OCI-LY1 (cell line): ENCODE results near the gene EXD3.

Experiments
- H2AFZ ChIP-seq: fragments of 200-600 bp; sonication (generic), shearing (Covaris generic); 2 replicates; pipeline ENCODE4 v1.6.0; 2014; ENCODE audit warnings: antibody characterized with exemption, mild to moderate bottlenecking, low read length
- H3F3A ChIP-seq: fragments of 200-600 bp; sonication (generic), shearing (Covaris generic); 2 replicates; pipeline ENCODE4 v1.6.0; 2014; ENCODE audit warnings: mild to moderate bottlenecking, antibody characterized with exemption, low read length, moderate library complexity; ENCODE audit not compliant: insufficient read depth
- H3K27ac ChIP-seq: fragments of 200-600 bp; sonication (generic); 2 replicates; pipeline ENCODE4 v1.5.1; 2014; ENCODE audit warnings: low read length, mixed run types, mild to moderate bottlenecking, low read depth; ENCODE audit not compliant: poor library complexity, severe bottlenecking
- H3K27me3 ChIP-seq: fragments of 200-600 bp; sonication (generic); 2 replicates; pipeline ENCODE4 v1.6.0; 2014; ENCODE audit warnings: antibody characterized with exemption, mild to moderate bottlenecking, low read length, moderate library complexity; ENCODE audit not compliant: insufficient read depth
- H3K36me3 ChIP-seq: fragments of 200-600 bp; sonication (generic); 2 replicates; pipeline ENCODE4 v1.6.1; 2014; ENCODE audit warnings: mild to moderate bottlenecking, antibody characterized with exemption, low read length, moderate library complexity, mixed read lengths; ENCODE audit not compliant: insufficient read depth
- H3K4me1 ChIP-seq: fragments of 200-600 bp; sonication (generic); 2 replicates; pipeline ENCODE4 v1.5.1; 2014; ENCODE audit warnings: mild to moderate bottlenecking, low read length, moderate library complexity; ENCODE audit not compliant: insufficient read depth, severe bottlenecking
- H3K4me2 ChIP-seq: fragments of 200-600 bp; sonication (generic), shearing (Covaris generic); 2 replicates; pipeline ENCODE4 v1.6.1; 2014; ENCODE audit warnings: low read length
- H3K4me3 ChIP-seq: fragments of 200-600 bp; sonication (generic); 2 replicates; pipeline ENCODE4 v1.5.1; 2014; ENCODE audit warnings: low read length, low read depth, mild to moderate bottlenecking, mixed read lengths; ENCODE audit not compliant: poor library complexity, severe bottlenecking
- H3K79me2 ChIP-seq: fragments of 200-600 bp; shearing (Covaris generic); 2 replicates; pipeline ENCODE4 v1.6.1; 2016; ENCODE audit warnings: mixed run types, low read length, mixed read lengths; ENCODE audit not compliant: insufficient read depth
- H3K9ac ChIP-seq: fragments of 200-600 bp; sonication (generic), shearing (Covaris generic); 2 replicates; pipeline ENCODE4 v1.6.1; 2014; ENCODE audit warnings: mild to moderate bottlenecking, low read length, mixed read lengths
- H3K9me2 ChIP-seq: fragments of 200-600 bp; sonication (generic), shearing (Covaris generic); 2 replicates; pipeline ENCODE4 v1.6.1; 2014; ENCODE audit warnings: low read depth, mild to moderate bottlenecking, low read length, mixed read lengths
- H3K9me3 ChIP-seq: fragments of 200-600 bp; shearing (Covaris generic); 2 replicates; pipeline ENCODE4 v1.6.1; 2014; ENCODE audit warnings: low read length, mixed read lengths
- H4K20me1 ChIP-seq: fragments of 200-600 bp; sonication (generic), shearing (Covaris generic); 2 replicates; pipeline ENCODE4 v1.6.0; 2016; ENCODE audit warnings: mild to moderate bottlenecking, low read length; ENCODE audit not compliant: insufficient read depth
- CTCF ChIP-seq: fragments of 200-600 bp; sonication (generic), shearing (Covaris generic); IDR thresholded peaks from 2 replicates; pipeline ENCODE4 v1.5.1; 2017; ENCODE audit warnings: mild to moderate bottlenecking, antibody characterized with exemption, low read length, moderate library complexity, mixed read lengths
- EZH2 ChIP-seq: fragments of 200-600 bp; sonication (generic), shearing (Covaris generic); IDR thresholded peaks from 2 replicates; pipeline ENCODE4 v1.8.0; 2017; ENCODE audit warnings: borderline replicate concordance, mixed run types, mild to moderate bottlenecking, antibody characterized with exemption, low read length, moderate library complexity, mixed read lengths

EXD3 gene

GRCh38 chr9:137437691-137438590 lies 15.0 kb upstream of the EXD3 start:
- H3K9me2 ChIP-seq, result no peaks in the 10 kb centered on the region
- H3K9ac ChIP-seq, result no peak overlapping the region
- no peaks in the 10 kb centered on the region for H4K20me1 ChIP-seq

GRCh38 chr9:137436761-137437600 lies 14.0 kb upstream of the EXD3 start:
- H3K4me3 ChIP-seq, result no peak overlapping the region
- 0 out of 2 replicates have a peak, but pooled peaks cover 12% of the 10 kb centered on the region for H3K27me3 ChIP-seq
- no peak overlapping the region for H2AFZ ChIP-seq
- no peak overlapping the region for H3K4me2 ChIP-seq
- TF ChIP-seq CTCF (no peak), EZH2 (no peak)
- H3K36me3 ChIP-seq, result no peaks in the 10 kb centered on the region
- H3F3A ChIP-seq, result no peaks in the 10 kb centered on the region
- no peaks in the 10 kb centered on the region for H3K9me2 ChIP-seq
- no peaks in the 10 kb centered on the region for H3K9me3 ChIP-seq
- H3K79me2 ChIP-seq, result no peaks in the 10 kb centered on the region
- no peaks in the 10 kb centered on the region for H3K4me1 ChIP-seq
- H4K20me1 ChIP-seq, result no peaks in the 10 kb centered on the region
- no peak overlapping the region for H3K27ac ChIP-seq
- H3K9ac ChIP-seq, result no peak overlapping the region

More at GRCh38 chr9:137437691-137438590, 15.0 kb upstream of the EXD3 start:
- Histone ChIP-seq H3K27ac (no peak overlapping the region), H3K4me3 (no peak overlapping the region), H3K4me1 (no peaks in the 10 kb centered on the region), H3K9me3 (no peaks in the 10 kb centered on the region), H3K79me2 (no peaks in the 10 kb centered on the region), H2AFZ (no peak overlapping the region), H3K27me3 (0 out of 2 replicates have a peak, but pooled peaks cover 12% of the 10 kb centered on the region), H3F3A (no peaks in the 10 kb centered on the region), H3K36me3 (no peaks in the 10 kb centered on the region), H3K4me2 (no peak overlapping the region)
- TF ChIP-seq EZH2 (no peak), CTCF (no peak)

GRCh38 chr9:137435980-137436760 lies 13.2 kb upstream of the EXD3 start:
- TF ChIP-seq CTCF (no peak), EZH2 (no peak)
- H3K36me3 ChIP-seq, result no peaks in the 10 kb centered on the region
- H3K9me3 ChIP-seq, result no peaks in the 10 kb centered on the region
- H3K9ac ChIP-seq, result no peak overlapping the region
- no peak overlapping the region for H3K27ac ChIP-seq
- no peak overlapping the region for H2AFZ ChIP-seq
- H3K9me2 ChIP-seq, result no peaks in the 10 kb centered on the region
- H3K4me2 ChIP-seq, result no peak overlapping the region
- H3F3A ChIP-seq, result no peaks in the 10 kb centered on the region
- H3K4me1 ChIP-seq, result no peaks in the 10 kb centered on the region
- H4K20me1 ChIP-seq, result no peaks in the 10 kb centered on the region
- 0 out of 2 replicates have a peak, but pooled peaks cover 12% of the 10 kb centered on the region for H3K27me3 ChIP-seq
- no peak overlapping the region for H3K4me3 ChIP-seq
- no peaks in the 10 kb centered on the region for H3K79me2 ChIP-seq
